GM18519 (cell line): ENCODE results near the gene DYNC2LI1.

Experiments used
- ATAC-seq: cut with Tn5 transposase; IDR thresholded peaks from one replicate; pipeline ENCODE4 v1.9.1; 2021; ENCODE audit warnings: mild to moderate bottlenecking, moderate library complexity; ENCODE audit not compliant: unreplicated experiment, low FRiP score

DYNC2LI1 gene

GRCh38 chr2:43759195-43759594, 14.6 kb upstream of the DYNC2LI1 start:
- no peak for ATAC-seq

DNA sequence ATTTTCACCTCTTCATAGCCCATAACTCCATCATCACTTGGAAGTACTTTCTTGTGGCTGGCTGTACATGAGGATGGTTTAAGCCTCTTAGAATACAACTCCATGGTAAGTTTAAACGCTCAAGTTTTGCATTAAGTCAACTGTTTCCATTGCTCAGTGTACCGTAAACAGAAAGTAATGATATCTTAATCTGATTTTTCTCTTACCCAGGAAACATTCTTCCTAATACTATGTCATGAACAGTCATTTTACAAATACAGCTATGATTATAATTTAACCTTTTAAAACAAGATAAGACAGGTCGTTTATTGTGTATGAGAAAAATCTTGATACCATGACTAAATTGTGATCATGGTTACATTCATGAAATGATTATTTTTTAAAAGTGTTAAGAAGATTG, 11.6 kb upstream of the DYNC2LI1 start:
- no peak for ATAC-seq

DNA sequence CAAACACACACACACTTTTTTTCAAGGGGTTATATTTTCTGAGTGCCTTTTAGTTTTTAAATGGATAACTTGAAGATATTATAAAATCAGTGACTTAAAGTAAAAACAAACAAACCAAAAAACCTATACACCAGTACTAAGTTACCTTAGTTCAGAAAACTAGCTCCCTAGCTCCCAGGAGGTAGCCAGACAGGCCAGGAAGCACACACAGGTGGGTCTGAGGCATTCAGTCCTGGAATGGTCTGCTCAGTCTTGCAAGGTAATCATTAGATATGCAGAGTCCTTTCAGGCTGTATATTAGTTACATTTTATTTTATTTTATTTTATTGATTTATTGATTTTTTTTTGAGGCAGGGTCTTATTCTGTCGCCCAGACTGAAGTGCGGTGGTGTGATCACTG, 10.7 kb upstream of the DYNC2LI1 start:
- no peak for ATAC-seq

DNA sequence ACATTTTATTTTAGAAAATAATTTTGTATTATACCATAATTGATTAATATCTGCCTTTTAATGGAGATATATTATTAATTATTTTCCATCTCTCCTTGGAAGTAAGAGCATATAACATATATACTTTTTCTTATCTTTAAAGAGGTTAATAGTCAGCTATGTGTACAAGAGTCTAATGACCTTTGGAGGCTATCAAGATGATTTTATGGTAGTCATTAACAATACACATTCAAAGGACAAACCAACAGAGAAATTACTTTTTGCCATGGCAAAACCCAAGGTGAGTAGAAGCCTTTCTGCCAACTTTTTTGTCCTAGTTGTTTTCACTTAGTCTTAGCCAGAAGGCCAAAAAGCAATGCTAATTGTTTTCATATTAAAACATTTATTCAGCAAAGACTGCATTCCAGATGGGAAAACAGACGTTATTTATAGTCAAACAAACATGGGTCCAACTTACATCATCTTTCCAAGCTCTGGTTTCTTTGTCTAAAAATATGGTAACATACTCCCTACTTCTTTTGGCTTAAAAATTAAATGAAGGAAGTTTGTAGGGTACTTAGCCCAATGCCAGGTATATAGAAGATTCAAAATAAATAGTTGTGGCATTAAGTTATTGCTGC, 9.6 kb upstream of the DYNC2LI1 start:
- no peak for ATAC-seq

GRCh38 chr2:43766006-43766405, 7.8 kb upstream of the DYNC2LI1 start:
- no peak for ATAC-seq

- ATAC-seq: no peak
Measured at GRCh38 chr2:43774617-43775016, 778 bp downstream of the DYNC2LI1 start.

GRCh38 chr2:43776324-43776723, 2.5 kb downstream of the DYNC2LI1 start:
- ATAC-seq: no peak

DNA sequence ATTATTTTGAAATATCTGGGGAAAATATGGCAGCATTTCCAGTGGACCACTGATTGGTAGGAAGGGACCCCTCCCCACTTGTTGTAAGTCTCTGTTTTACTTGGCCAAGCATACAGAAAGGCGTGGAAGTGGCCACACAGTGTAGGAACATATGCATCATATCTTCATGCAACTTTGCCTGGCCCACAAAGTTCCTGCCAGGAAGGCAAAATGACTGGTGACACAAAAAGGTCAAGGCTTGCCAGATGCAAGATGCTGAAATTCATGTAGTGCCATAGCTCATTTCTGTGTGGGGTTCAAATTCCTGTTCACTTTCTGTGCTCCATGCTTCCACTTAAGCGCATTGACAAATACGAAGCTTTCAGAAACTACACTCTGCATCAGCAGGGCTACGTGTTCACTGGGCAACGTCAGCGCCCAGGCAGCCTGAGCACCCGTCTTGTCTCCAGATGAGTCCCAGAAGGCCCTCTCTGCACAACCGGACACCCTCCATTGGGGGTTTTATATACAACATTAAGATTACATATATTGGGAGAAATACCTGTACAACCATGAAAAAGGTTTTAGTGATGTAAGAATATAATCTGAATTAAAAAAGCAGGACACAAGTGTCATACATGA, 3.6 kb downstream of the DYNC2LI1 start:
- ATAC-seq: no peak

DNA sequence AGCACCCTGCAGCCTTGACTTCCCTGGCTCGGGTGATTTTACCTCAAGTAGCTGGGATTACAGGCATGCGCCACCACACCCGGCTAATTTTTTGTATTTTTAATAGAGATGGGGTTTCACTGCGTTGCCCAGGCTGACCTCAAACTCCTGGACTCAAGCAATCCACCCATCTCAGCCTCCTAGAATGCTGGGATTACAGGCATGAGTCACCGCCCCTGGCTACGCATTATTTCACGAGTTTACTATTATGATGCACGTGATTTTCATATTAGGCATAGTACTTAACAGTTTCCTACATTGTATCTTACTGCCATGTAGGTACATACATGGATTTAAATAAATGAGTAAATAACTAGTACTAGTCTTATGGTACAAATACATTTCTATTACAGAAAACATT, 4.4 kb downstream of the DYNC2LI1 start:
- no peak for ATAC-seq

GRCh38 chr2:43787895-43788294, 14.1 kb downstream of the DYNC2LI1 start:
- ATAC-seq: no peak

GRCh38 chr2:43788646-43789045, 14.8 kb downstream of the DYNC2LI1 start:
- no peak for ATAC-seq

DNA sequence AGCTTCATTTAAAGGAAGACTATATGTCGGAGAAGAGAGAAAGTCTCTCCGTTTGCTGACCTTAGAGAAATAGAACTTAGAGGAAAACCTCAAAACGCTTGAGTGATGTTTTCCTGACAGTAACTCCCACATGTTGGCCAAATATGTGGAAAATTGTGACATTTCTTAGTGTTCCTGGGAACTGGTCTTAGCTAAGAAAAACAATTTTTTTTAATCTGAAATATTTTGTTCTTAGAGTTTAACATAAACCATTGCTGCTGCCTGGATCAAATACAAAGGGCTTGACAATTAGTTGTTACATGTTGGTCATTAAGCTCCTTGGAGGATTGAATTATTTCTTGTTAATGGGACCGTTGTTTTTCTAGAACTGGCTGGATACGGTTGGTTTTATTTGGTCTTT, 16.3 kb downstream of the DYNC2LI1 start:
- no peak for ATAC-seq

- no peak for ATAC-seq
Measured at GRCh38 chr2:43791035-43791765, 17.4 kb downstream of the DYNC2LI1 start.

GRCh38 chr2:43792653-43793052, 18.8 kb downstream of the DYNC2LI1 start:
- ATAC-seq: no peak

- no peak for ATAC-seq
Measured at GRCh38 chr2:43794956-43795355, 21.1 kb downstream of the DYNC2LI1 start.

DNA sequence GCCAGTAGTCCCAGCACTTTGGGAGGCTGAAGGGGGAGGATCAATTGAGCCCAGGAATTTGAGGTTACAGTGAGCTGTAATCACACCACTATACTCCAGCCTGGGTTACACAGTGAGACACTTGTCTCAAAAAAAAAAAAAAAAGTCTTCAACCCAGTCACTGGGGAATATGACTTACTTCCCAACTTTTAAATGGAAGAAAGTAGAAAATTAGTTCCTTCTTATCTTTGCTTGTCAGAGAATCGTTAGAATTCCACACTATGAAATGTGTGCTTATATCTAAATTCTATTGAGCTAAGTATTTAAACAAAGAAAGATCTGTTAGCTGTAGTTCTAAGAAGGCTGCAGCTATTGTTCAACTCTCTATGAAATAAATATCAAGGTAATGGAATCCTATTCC, 22.4 kb downstream of the DYNC2LI1 start:
- ATAC-seq: no peak

- no peak for ATAC-seq
Measured at GRCh38 chr2:43798300-43798699, 24.5 kb downstream of the DYNC2LI1 start.

DNA sequence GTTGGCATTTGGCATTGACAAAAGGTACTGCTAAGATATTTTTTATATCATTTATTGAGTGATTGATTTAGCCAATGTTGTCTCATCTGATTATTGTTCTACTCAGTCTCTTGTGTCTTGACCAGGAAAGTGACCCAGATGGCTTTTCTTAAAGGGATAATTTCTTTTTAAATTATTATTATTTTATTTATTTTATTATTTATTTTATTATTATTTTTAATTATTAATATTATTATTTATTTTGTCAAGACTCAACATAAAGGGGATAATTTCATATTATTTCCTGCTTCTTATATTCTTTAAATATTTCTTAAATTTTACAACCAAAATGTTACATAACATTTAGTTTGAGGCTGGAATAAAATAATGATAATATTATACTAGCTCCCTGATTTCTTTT, 27.1 kb downstream of the DYNC2LI1 start:
- ATAC-seq: no peak

GRCh38 chr2:43802135-43802534, 28.3 kb downstream of the DYNC2LI1 start:
- ATAC-seq: no peak

- ATAC-seq: no peak
Measured at GRCh38 chr2:43803113-43803512, 29.3 kb downstream of the DYNC2LI1 start.

DNA sequence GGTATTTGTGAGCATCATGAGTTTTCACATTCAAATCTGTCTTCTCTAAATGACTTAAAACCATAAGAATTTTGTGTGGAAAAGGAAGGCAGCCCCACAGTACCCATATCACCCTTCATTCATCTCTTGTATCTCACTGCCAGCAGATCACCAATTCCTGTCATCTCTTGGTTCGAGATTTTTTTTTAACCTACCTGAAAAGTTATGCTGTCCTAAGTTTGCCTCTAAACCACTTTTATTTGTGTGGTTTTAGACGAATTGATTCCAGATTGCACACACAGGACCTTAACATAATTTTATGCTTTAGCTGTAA, 32.8 kb downstream of the DYNC2LI1 start:
- no peak for ATAC-seq

- no peak for ATAC-seq
Measured at GRCh38 chr2:43810452-43810851, 36.6 kb downstream of the DYNC2LI1 start.
